Gastroesophageal sphincter (tissue), 3 donors: Measurements from ENCODE around the gene HDAC4.

Experiments used
- POLR2A ChIP-seq, 2 donors: fragments of 450-650 bp; IDR thresholded peaks; one replicate each; pipeline ENCODE4 v1.6.1; 2017; ENCODE audit warnings: antibody characterized with exemption in 2 of 2, mild to moderate bottlenecking in 2 of 2, moderate library complexity in 1 of 2
- POLR2AphosphoS5 ChIP-seq: sonication (generic); formaldehyde crosslinking; IDR thresholded peaks from one replicate; pipeline ENCODE4 v1.6.1; 2017; ENCODE audit warnings: antibody characterized with exemption
- TF ChIP-seq, protein P1 (sequence below), 4 experiments: fragments of 200-600 bp in 2 of 4; fragments of 450-650 bp in 2 of 4; sonication (generic) in 1 of 4; IDR thresholded peaks; one replicate each; pipeline ENCODE4 v1.5.1; 2017 to 2019; ENCODE audit warnings: antibody characterized with exemption in 4 of 4, mild to moderate bottlenecking in 2 of 4, moderate library complexity in 2 of 4

DNA sequence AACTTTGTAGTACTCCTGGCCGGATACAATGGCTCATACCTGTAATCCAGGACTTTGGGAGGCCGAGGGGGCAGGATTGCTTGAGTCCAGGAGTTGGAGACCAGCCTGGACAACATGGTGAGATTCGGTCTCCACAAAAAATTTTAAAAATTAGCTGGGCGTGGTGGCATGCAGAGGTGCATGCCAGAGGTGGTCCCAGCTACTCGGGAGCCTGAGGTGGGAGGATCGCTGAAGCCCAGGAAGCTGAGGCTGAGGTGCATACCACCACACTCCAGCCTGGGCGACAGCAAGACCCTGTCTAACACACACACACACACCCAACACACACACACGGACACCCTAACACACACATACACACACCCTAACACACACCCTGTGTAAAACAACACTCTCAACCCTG, 55.6 kb downstream of the HDAC4 start:
- TF ChIP-seq POLR2A (IDR thresholded peaks at IDR 0.05), result no peak
- TF ChIP-seq, protein P1, sequence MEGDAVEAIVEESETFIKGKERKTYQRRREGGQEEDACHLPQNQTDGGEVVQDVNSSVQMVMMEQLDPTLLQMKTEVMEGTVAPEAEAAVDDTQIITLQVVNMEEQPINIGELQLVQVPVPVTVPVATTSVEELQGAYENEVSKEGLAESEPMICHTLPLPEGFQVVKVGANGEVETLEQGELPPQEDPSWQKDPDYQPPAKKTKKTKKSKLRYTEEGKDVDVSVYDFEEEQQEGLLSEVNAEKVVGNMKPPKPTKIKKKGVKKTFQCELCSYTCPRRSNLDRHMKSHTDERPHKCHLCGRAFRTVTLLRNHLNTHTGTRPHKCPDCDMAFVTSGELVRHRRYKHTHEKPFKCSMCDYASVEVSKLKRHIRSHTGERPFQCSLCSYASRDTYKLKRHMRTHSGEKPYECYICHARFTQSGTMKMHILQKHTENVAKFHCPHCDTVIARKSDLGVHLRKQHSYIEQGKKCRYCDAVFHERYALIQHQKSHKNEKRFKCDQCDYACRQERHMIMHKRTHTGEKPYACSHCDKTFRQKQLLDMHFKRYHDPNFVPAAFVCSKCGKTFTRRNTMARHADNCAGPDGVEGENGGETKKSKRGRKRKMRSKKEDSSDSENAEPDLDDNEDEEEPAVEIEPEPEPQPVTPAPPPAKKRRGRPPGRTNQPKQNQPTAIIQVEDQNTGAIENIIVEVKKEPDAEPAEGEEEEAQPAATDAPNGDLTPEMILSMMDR (IDR thresholded peaks at IDR 0.05), result no peak
- no peak for TF ChIP-seq POLR2AphosphoS5
